Keratinocyte (primary cell): ENCODE measurements around the gene JSRP1. TPM values are rescaled to one million over a fixed set of nuclear protein-coding genes. Genes with fewer than 3 reads are reported as not detected.

ENCODE experiments used
- DNase-seq: peaks from one replicate; pipeline ENCODE4 v3.0.0-alpha.2; 2011; ENCODE audit warnings: low read depth, missing footprints, low spot score
- FAIRE-seq: peaks from 2 replicates; lab custom pipeline; 2011; peaks lifted over from hg19 to GRCh38; lab: Jason Lieb, UNC
- H2AFZ ChIP-seq: 2 replicates; pipeline ENCODE4 v1.6.0; 2012; ENCODE audit warnings: low read length, control low read depth, inconsistent platforms; ENCODE audit not compliant: control insufficient read depth
- H3K27ac ChIP-seq: 2 replicates; pipeline ENCODE4 v1.5.1; 2011; ENCODE audit warnings: low read length; ENCODE audit not compliant: control insufficient read depth, insufficient read depth
- H3K27me3 ChIP-seq: 3 replicates; pipeline ENCODE4 v1.6.0; 2011; ENCODE audit warnings: low read length; ENCODE audit not compliant: control insufficient read depth, insufficient read depth; ENCODE audit errors: extremely low read depth
- H3K36me3 ChIP-seq, 2 experiments: 2 replicates in 1 of 2; 3 replicates in 1 of 2; pipeline ENCODE4 v1.5.1; 2011; ENCODE audit warnings: low read length in 2 of 2, mild to moderate bottlenecking in 1 of 2; ENCODE audit not compliant: control insufficient read depth in 2 of 2, insufficient read depth in 2 of 2; ENCODE audit errors: extremely low read depth in 1 of 2
- H3K4me1 ChIP-seq: 3 replicates; pipeline ENCODE4 v1.5.1; 2011; ENCODE audit warnings: low read length; ENCODE audit not compliant: control insufficient read depth, insufficient read depth; ENCODE audit errors: extremely low read depth
- H3K4me2 ChIP-seq: 3 replicates; pipeline ENCODE4 v1.6.0; 2011; ENCODE audit warnings: low read depth, low read length; ENCODE audit not compliant: control insufficient read depth, insufficient read depth; ENCODE audit errors: extremely low read depth
- H3K4me3 ChIP-seq, 3 experiments: fragments of 200-600 bp in 1 of 3; sonication (generic) in 1 of 3; 2 replicates in 2 of 3; 3 replicates in 1 of 3; pipeline ENCODE4 v1.5.1; 2011 to 2016; ENCODE audit warnings: low read length in 3 of 3, mild to moderate bottlenecking in 3 of 3, control low read depth in 2 of 3, inconsistent platforms in 1 of 3, low read depth in 1 of 3, mixed read lengths in 1 of 3, mixed run types in 1 of 3, moderate library complexity in 1 of 3; ENCODE audit not compliant: control insufficient read depth in 2 of 3, insufficient read depth in 2 of 3; ENCODE audit errors: extremely low read depth in 1 of 3
- H3K79me2 ChIP-seq: 2 replicates; pipeline ENCODE4 v1.6.0; 2012; ENCODE audit warnings: low read length; ENCODE audit not compliant: control insufficient read depth, insufficient read depth
- H3K9ac ChIP-seq: 3 replicates; pipeline ENCODE4 v1.6.0; 2011; ENCODE audit warnings: low read length; ENCODE audit not compliant: control insufficient read depth, insufficient read depth; ENCODE audit errors: extremely low read depth
- H3K9me1 ChIP-seq: 3 replicates; pipeline ENCODE4 v1.6.0; 2011; ENCODE audit warnings: low read length; ENCODE audit not compliant: control insufficient read depth, insufficient read depth; ENCODE audit errors: extremely low read depth
- H3K9me3 ChIP-seq: 2 replicates; pipeline ENCODE4 v1.5.1; 2012; ENCODE audit warnings: low read depth, low read length; ENCODE audit not compliant: control insufficient read depth
- H4K20me1 ChIP-seq: 3 replicates; pipeline ENCODE4 v1.6.0; 2011; ENCODE audit warnings: low read length; ENCODE audit not compliant: control insufficient read depth, insufficient read depth; ENCODE audit errors: extremely low read depth
- CTCF ChIP-seq, 3 experiments: IDR thresholded peaks in 1 of 3; conservative IDR thresholded peaks in 1 of 3; optimal IDR thresholded peaks in 1 of 3; 2 replicates in 2 of 3; 3 replicates in 1 of 3; pipeline versions ENCODE3 to v1.5.1; 2011; ENCODE audit warnings: low read length in 3 of 3, mild to moderate bottlenecking in 3 of 3, moderate library complexity in 2 of 3, control low read depth in 1 of 3, inconsistent platforms in 1 of 3; ENCODE audit not compliant: insufficient read depth in 2 of 3; ENCODE audit errors: extremely low read depth in 1 of 3
- EZH2 ChIP-seq: IDR thresholded peaks from one replicate; pipeline ENCODE4 v1.6.1; 2012; ENCODE audit warnings: inconsistent platforms, mild to moderate bottlenecking, low read length, moderate library complexity
- dilution Hi-C: fragments of 300-500 bp; cut with MboI; formaldehyde crosslinking; loops from one replicate; pipeline ENCODE4 v1.7.0; 2020; ENCODE audit warnings: low sequenced_read_pairs; ENCODE audit not compliant: extremely low pct_ligation_motif_present
- polyA plus RNA-seq, 5 experiments: library from polyadenylated mRNA; depleted of rRNA in 3 of 5; stranded (reverse) in 3 of 5; stranded (forward) in 1 of 5; unstranded in 1 of 5; fragments of >200 nt; gene quantifications; 1 replicate in 1 of 5; 2 replicates in 3 of 5; 3 replicates in 1 of 5; pipeline versions ENCODE4 v1.2.1 to v1.2.3, GENCODE V29; 2011 to 2012; ENCODE audit warnings: missing spikeins in 2 of 5, low read depth in 1 of 5, low replicate concordance in 1 of 5

Gene JSRP1
- polyA plus RNA-seq, 1 donor (not counting 4 experiments of a cell fraction or from before 2014, with no cell fraction given): not detected

- no peaks in the 10 kb centered on the region for H3K9me3 ChIP-seq
- peaks cover 81% of the 10 kb centered on the region for H3K79me2 ChIP-seq
- peaks cover 7% of the 10 kb centered on the region for H3K9me1 ChIP-seq
- FAIRE-seq: peak; percentile 13
- dilution Hi-C loops: no loop called here
- peaks cover 17% of the 10 kb centered on the region for H4K20me1 ChIP-seq
- H2AFZ ChIP-seq: peak within 1 kb of the TSS; percentile 94
- peak within 1 kb of the TSS; percentile 70 to 91 (median 86) for H3K4me3 ChIP-seq
- H3K27ac ChIP-seq: peak within 1 kb of the TSS; percentile 94
- DNase-seq: peak; percentile 75
- TF ChIP-seq EZH2 (no peak), CTCF (optimal IDR thresholded peaks at IDR 0.05 in 1 of 3, IDR thresholded peaks at IDR 0.05 in 1 of 3, conservative IDR thresholded peaks at IDR 0.05 in 1 of 3; ENCODE audit: extremely low read depth in 1 of 3, insufficient read depth in 2 of 3, low read length in 3 of 3) (peak; percentile 96 to 99 (median 97))
- H3K9ac ChIP-seq: peak within 1 kb of the TSS; percentile 90
- H3K36me3 ChIP-seq: peaks cover 12 to 36% of the 10 kb centered on the region in 2 experiments
- H3K4me2 ChIP-seq: peak within 1 kb of the TSS; percentile 97
- H3K4me1 ChIP-seq: peaks cover 45% of the 10 kb centered on the region
- no peaks in the 10 kb centered on the region for H3K27me3 ChIP-seq
Observed at GRCh38 chr19:2236314-2237050, 19.7 kb downstream of the JSRP1 start, which contains the start of the genes PLEKHJ1 and SF3A2. Gene PLEKHJ1, minus strand, starts transcription at chr19:2236329. Its CDS starts 81 bp downstream, at chr19:2236248. Gene SF3A2, plus strand, starts transcription at chr19:2236824. Its CDS starts 6,595 bp downstream, at chr19:2243419.

- Histone ChIP-seq H3K79me2 (peaks cover 76% of the 10 kb centered on the region), H3K27ac (peak overlapping the region; percentile 94), H3K9ac (peak overlapping the region; percentile 90), H3K9me1 (peaks cover 7% of the 10 kb centered on the region), H3K4me1 (peaks cover 40% of the 10 kb centered on the region), H4K20me1 (peaks cover 13% of the 10 kb centered on the region), H3K9me3 (no peaks in the 10 kb centered on the region), H3K4me2 (no peak overlapping the region), H3K27me3 (no peaks in the 10 kb centered on the region), H3K4me3 (peak overlapping the region; percentile 70 to 91 (median 86)), H2AFZ (no peak overlapping the region), H3K36me3 (peaks cover 14 to 36% of the 10 kb centered on the region in 2 experiments)
- dilution Hi-C loops: no loop called here
- no peak for DNase-seq
- TF ChIP-seq EZH2 (no peak), CTCF (optimal IDR thresholded peaks at IDR 0.05 in 1 of 3, IDR thresholded peaks at IDR 0.05 in 1 of 3, conservative IDR thresholded peaks at IDR 0.05 in 1 of 3; ENCODE audit: extremely low read depth in 1 of 3, insufficient read depth in 2 of 3, low read length in 3 of 3) (no peak)
- FAIRE-seq: no peak
Observed at GRCh38 chr19:2236064-2236313, 20.2 kb downstream of the JSRP1 start.
